Measurements from ENCODE around the gene SCP2.

DNA sequence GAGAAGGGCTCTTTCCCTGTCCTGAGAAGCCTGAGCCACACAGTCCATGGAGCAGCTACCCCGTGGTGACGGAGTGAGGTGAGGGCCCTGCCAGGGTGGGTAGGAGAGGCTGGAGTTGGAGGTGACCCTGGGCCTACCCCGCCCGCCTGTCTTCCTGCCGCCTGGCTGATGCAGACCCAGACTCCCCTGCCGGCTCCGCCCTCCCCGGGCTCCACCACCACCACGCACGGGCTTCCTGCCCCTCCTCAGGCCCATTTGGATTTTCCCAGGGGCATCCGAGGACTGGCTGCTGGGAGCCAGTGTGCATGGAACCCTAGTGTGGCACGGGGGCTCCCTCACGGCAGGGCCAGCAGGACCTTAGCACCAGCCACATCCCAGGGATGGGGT lies 167.4 kb downstream of the SCP2 start:
- TF ChIP-seq POLR2AphosphoS5 (IDR thresholded peaks at IDR 0.05) (no peak), POLR2A (IDR thresholded peaks at IDR 0.05) (no peak)
- TF ChIP-seq, protein P1, sequence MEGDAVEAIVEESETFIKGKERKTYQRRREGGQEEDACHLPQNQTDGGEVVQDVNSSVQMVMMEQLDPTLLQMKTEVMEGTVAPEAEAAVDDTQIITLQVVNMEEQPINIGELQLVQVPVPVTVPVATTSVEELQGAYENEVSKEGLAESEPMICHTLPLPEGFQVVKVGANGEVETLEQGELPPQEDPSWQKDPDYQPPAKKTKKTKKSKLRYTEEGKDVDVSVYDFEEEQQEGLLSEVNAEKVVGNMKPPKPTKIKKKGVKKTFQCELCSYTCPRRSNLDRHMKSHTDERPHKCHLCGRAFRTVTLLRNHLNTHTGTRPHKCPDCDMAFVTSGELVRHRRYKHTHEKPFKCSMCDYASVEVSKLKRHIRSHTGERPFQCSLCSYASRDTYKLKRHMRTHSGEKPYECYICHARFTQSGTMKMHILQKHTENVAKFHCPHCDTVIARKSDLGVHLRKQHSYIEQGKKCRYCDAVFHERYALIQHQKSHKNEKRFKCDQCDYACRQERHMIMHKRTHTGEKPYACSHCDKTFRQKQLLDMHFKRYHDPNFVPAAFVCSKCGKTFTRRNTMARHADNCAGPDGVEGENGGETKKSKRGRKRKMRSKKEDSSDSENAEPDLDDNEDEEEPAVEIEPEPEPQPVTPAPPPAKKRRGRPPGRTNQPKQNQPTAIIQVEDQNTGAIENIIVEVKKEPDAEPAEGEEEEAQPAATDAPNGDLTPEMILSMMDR (IDR thresholded peaks at IDR 0.05), result no peak
